ENCODE results near the gene LCE2B.

GRCh38 chr1:152683846-152684245 is 2.1 kb upstream of the LCE2B start:
- TF ChIP-seq, protein P1, sequence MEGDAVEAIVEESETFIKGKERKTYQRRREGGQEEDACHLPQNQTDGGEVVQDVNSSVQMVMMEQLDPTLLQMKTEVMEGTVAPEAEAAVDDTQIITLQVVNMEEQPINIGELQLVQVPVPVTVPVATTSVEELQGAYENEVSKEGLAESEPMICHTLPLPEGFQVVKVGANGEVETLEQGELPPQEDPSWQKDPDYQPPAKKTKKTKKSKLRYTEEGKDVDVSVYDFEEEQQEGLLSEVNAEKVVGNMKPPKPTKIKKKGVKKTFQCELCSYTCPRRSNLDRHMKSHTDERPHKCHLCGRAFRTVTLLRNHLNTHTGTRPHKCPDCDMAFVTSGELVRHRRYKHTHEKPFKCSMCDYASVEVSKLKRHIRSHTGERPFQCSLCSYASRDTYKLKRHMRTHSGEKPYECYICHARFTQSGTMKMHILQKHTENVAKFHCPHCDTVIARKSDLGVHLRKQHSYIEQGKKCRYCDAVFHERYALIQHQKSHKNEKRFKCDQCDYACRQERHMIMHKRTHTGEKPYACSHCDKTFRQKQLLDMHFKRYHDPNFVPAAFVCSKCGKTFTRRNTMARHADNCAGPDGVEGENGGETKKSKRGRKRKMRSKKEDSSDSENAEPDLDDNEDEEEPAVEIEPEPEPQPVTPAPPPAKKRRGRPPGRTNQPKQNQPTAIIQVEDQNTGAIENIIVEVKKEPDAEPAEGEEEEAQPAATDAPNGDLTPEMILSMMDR (IDR thresholded peaks at IDR 0.05; ENCODE audit: extremely low read depth in 1 of 2, insufficient read depth in 1 of 2, low read depth in 1 of 2, low read length in 2 of 2), result no peak
- TF ChIP-seq MYC (IDR thresholded peaks at IDR 0.05; ENCODE audit: low read depth, low read length), result no peak
- TF ChIP-seq EZH2 (IDR thresholded peaks at IDR 0.05; ENCODE audit: borderline replicate concordance, low read depth, low read length, severe bottlenecking), result no peak
- no peak for TF ChIP-seq POLR2A (IDR thresholded peaks at IDR 0.05; ENCODE audit: low read depth, low read length)

All from endothelial cell of umbilical vein (primary cell).